Thyroid gland (tissue), 4 donors: ENCODE measurements around the gene TES. TPM values are rescaled to one million over a fixed set of nuclear protein-coding genes. Genes with fewer than 3 reads are reported as not detected.
A peak's percentile ranks its signal among the peaks of the same experiment; 100 is the strongest.
"Not testable (repeated sequence)": the region's sequence is repeated elsewhere in the genome, so short reads cannot be mapped to it uniquely, and the experiment has no call there.

Experiments used
- DNase-seq, 2 donors: peaks; one replicate each; pipeline ENCODE4 v3.0.0-alpha.2; 2019
- H3K27ac ChIP-seq, 3 donors: fragments of 200-600 bp; sonication (generic); 1 replicate in 2 of 3; 2 replicates in 1 of 3; pipeline ENCODE4 v1.5.1; 2016 to 2019; ENCODE audit warnings: mild to moderate bottlenecking in 1 of 3, moderate library complexity in 1 of 3
- H3K27me3 ChIP-seq: fragments of 200-600 bp; sonication (generic); one replicate; pipeline ENCODE4 v1.5.1; 2019
- H3K36me3 ChIP-seq, 2 donors: fragments of 200-600 bp; sonication (generic); one replicate each; pipeline ENCODE4 v1.5.1; 2016 to 2019
- H3K4me1 ChIP-seq, 2 donors: fragments of 200-600 bp; sonication (generic); one replicate each; pipeline ENCODE4 v1.5.1; 2017 to 2019
- H3K4me3 ChIP-seq, 3 donors: fragments of 200-600 bp; sonication (generic); replicated peaks in 1 of 3; 1 replicate in 2 of 3; 2 replicates in 1 of 3; pipeline ENCODE4 v1.5.1; 2016; ENCODE audit warnings: mild to moderate bottlenecking in 1 of 3
- H3K9me3 ChIP-seq: fragments of 200-600 bp; sonication (generic); one replicate; pipeline ENCODE4 v1.5.1; 2017
- POLR2A ChIP-seq, 2 donors: fragments of 450-650 bp; IDR thresholded peaks; one replicate each; pipeline ENCODE4 v1.6.1; 2017; ENCODE audit warnings: antibody characterized with exemption in 2 of 2, mild to moderate bottlenecking in 2 of 2, moderate library complexity in 1 of 2
- WGBS, 2 donors: methylation state at CpG; one replicate each; pipeline ENCODE4 v1.1.5; 2017; 5-methylcytosine and 5-hydroxymethylcytosine counted together
- intact Hi-C: fragments of 100-400 bp; cut with DNase I; formaldehyde crosslinking; loops from one replicate; pipeline ENCODE4 v1.15.1; 2023
- total RNA-seq, 4 donors: library from RNA; depleted of rRNA; stranded (reverse); fragments of >200 nt; gene quantifications; one replicate each; pipeline ENCODE4 v1.2.3, GENCODE V29; 2016
- TF ChIP-seq, protein P1 (sequence below), 6 experiments: fragments of 200-600 bp in 3 of 6; fragments of 450-650 bp in 3 of 6; sonication (generic) in 3 of 6; IDR thresholded peaks; one replicate each; pipeline ENCODE4 v1.5.1; 2016 to 2019; ENCODE audit warnings: antibody characterized with exemption in 6 of 6, mild to moderate bottlenecking in 2 of 6, inconsistent platforms in 1 of 6, moderate library complexity in 1 of 6

The TES gene
- total RNA-seq, 4 donors from 2014 or later = 148 to 177 (median 158) TPM

DNA sequence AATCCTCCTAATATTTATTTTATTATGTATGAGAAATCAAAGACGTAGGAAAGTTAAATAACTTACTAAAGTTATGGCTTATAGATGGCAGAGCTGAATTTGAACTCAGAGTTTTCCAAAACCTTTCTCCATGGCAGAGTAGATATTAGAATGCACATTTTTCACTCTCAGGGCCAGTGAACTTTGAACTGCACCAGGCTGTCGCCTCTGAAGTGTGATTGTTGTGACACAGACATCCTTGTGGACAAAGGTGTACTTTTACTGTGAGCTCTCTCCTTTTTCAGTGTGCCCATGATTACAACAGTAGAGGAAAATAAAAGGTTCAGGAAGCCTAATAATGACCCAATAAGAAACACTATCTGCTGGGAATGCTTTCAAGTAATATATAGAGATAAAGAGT lies 29.1 kb downstream of the TES start:
- Histone ChIP-seq H3K36me3 (no peaks in the 10 kb centered on the region), H3K9me3 (no peaks in the 10 kb centered on the region), H3K27me3 (no peaks in the 10 kb centered on the region), H3K27ac (peak overlapping the region in 1 of 3 donors; percentile 55), H3K4me1 (peaks cover 44 to 45% of the 10 kb centered on the region in 2 donors), H3K4me3 (no peak overlapping the region)
- intact Hi-C loops = no loop called here
- no peak for TF ChIP-seq POLR2A (IDR thresholded peaks at IDR 0.05)
- TF ChIP-seq, protein P1, sequence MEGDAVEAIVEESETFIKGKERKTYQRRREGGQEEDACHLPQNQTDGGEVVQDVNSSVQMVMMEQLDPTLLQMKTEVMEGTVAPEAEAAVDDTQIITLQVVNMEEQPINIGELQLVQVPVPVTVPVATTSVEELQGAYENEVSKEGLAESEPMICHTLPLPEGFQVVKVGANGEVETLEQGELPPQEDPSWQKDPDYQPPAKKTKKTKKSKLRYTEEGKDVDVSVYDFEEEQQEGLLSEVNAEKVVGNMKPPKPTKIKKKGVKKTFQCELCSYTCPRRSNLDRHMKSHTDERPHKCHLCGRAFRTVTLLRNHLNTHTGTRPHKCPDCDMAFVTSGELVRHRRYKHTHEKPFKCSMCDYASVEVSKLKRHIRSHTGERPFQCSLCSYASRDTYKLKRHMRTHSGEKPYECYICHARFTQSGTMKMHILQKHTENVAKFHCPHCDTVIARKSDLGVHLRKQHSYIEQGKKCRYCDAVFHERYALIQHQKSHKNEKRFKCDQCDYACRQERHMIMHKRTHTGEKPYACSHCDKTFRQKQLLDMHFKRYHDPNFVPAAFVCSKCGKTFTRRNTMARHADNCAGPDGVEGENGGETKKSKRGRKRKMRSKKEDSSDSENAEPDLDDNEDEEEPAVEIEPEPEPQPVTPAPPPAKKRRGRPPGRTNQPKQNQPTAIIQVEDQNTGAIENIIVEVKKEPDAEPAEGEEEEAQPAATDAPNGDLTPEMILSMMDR (IDR thresholded peaks at IDR 0.05) = no peak
- DNase-seq = peak in 1 of 2 donors; percentile 13
- WGBS, 2 donors = 81 to 84% methylated on average over 2 of the region's 2 CpGs

DNA sequence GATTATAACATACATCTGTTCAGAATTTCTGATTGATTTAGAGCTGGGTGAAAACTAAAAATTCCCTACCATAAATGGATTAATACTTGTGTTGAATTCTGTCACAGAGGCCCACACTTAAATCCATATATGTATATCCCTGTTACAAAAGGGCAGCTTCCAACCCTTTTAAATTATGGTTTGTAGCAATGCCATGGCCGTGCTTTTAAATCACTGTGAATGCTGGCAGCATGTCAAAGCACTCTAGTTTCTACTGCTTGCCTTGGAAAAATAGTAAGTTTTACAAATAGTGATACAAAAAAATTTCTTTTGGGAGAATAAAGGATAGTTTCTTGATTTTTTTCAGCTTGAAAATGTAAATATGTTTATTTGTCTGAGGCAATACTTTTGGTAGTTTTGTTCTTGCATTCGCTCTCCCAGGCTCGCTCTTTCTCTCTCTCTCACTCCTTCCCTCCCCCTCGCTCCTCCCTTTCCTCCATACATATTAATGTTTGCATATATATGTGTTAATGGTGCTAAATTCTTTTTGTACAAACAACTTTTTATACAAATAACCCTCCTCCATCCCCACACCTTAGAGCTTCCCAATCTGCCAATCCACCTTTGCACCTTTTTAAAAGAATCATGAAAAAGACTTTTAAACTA lies 29.8 kb downstream of the TES start:
- WGBS, 2 donors = 70 to 77% methylated on average over 4 of the region's 4 CpGs
- TF ChIP-seq, protein P1 (IDR thresholded peaks at IDR 0.05) = no peak
- no peak for TF ChIP-seq POLR2A (IDR thresholded peaks at IDR 0.05)
- Histone ChIP-seq H3K4me1 (peaks cover 42 to 45% of the 10 kb centered on the region in 2 donors), H3K27ac (peak overlapping the region in 1 of 3 donors; percentile 29), H3K36me3 (no peaks in the 10 kb centered on the region), H3K27me3 (no peaks in the 10 kb centered on the region), H3K9me3 (no peaks in the 10 kb centered on the region), H3K4me3 (no peak overlapping the region)
- peak; percentile 23 to 34 for DNase-seq
- intact Hi-C loops = no loop called here

DNA sequence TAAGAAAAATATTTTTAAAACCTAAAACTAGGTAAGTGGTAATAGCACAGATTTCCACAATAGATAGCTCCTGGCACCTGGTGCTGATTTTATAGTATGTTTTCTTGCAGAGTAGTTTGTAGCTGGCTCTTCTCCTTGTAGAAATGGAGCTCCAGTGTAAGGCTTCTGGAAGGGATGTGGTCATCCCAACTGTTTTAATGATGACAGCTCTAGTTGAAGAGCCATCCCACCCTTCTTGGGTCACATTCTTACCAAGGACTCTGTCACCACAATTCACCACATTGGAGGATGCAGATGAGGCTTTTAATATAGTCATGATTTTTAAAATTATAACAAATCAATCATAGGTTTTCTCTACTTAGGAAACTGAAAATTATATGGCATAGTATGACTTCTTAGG lies 31.0 kb downstream of the TES start:
- H3K27me3 ChIP-seq = no peaks in the 10 kb centered on the region
- intact Hi-C loops = no loop called here
- H3K27ac ChIP-seq = no peak overlapping the region
- H3K4me3 ChIP-seq = no peak overlapping the region
- H3K4me1 ChIP-seq = peaks cover 34 to 36% of the 10 kb centered on the region in 2 donors
- no peaks in the 10 kb centered on the region for H3K9me3 ChIP-seq
- no peak for TF ChIP-seq POLR2A (IDR thresholded peaks at IDR 0.05)
- TF ChIP-seq, protein P1 (IDR thresholded peaks at IDR 0.05) = no peak
- no peak for DNase-seq
- H3K36me3 ChIP-seq = no peaks in the 10 kb centered on the region

DNA sequence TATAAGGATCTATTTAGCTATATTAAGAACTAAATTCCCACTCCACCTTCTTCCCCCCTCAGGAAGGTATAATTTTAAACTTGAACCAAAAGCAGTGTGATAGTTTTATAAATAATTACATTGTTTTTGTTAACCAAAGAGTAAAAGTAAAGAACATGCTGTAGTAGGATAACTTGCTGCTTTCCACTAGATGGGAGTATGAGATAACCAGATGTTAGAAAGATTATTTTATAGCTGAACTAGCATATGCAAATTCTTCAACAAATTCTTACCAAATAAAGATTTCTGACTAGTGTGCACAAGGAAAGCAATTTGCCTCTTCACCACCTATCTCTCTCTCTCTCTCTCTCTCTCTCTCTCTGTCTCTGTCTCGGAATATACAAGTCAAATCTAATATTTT lies 31.8 kb downstream of the TES start:
- H3K4me1 ChIP-seq = peaks cover 25 to 27% of the 10 kb centered on the region in 2 donors
- intact Hi-C loops = no loop called here
- WGBS, 2 donors = 87 to 90% methylated on average over 1 of the region's 1 CpG
- no peak overlapping the region for H3K4me3 ChIP-seq
- H3K9me3 ChIP-seq = no peaks in the 10 kb centered on the region
- H3K27ac ChIP-seq = no peak overlapping the region
- H3K27me3 ChIP-seq = no peaks in the 10 kb centered on the region
- TF ChIP-seq POLR2A (IDR thresholded peaks at IDR 0.05) = no peak
- TF ChIP-seq, protein P1 (IDR thresholded peaks at IDR 0.05) = no peak
- no peaks in the 10 kb centered on the region for H3K36me3 ChIP-seq
- DNase-seq = no peak

DNA sequence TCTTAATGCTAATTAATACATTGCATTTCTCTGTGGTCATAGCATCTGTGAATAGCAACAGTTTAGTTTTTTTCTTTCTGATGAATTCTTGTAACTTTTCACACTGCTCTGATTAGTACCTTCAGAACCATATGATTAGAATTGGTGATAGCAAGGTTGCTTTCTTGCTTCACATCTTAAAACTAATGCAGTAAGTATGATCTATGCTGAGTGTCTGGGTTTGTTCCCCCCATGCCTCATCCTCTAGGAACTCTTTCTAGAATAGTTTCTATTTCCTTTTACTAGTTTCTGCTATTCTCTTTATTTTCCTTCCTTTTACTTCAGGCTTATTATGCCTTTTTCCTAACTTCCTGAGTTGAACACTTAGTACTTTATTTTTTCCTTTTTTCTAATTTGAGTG lies 32.4 kb downstream of the TES start:
- intact Hi-C loops = no loop called here
- no peak for TF ChIP-seq POLR2A (IDR thresholded peaks at IDR 0.05)
- TF ChIP-seq, protein P1 (IDR thresholded peaks at IDR 0.05) = no peak
- no peak overlapping the region for H3K27ac ChIP-seq

DNA sequence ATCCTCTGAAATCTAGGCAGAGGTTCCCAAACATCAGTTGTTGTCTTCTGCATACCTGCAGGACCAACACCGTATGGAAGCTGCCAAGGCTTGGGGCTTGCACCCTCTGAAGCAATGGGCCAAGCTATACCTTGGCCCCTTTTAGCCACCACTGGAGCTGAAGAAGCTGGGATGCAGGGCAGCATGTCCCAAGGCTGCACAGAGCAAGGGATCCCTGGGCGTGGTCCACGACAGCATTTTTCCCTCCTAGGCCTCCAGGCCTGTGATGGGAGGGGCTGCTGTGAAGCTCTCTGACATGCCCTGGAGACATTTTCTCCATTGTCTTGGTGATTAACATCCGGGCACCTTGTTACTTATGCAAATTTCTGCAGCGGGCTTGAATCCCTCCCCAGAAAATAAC lies 34.5 kb downstream of the TES start:
- intact Hi-C loops, H3K27me3 ChIP-seq, H3K4me1 ChIP-seq, H3K4me3 ChIP-seq, DNase-seq, H3K36me3 ChIP-seq, H3K27ac ChIP-seq, H3K9me3 ChIP-seq: not testable (repeated sequence)
- WGBS, 2 donors = 94 to 97% methylated on average over 5 of the region's 5 CpGs

More for the DNA sequence above, 32.4 kb downstream of the TES start:
- no peaks in the 10 kb centered on the region for H3K9me3 ChIP-seq
- no peaks in the 10 kb centered on the region for H3K36me3 ChIP-seq
- peaks cover 19 to 21% of the 10 kb centered on the region in 2 donors for H3K4me1 ChIP-seq
- DNase-seq = no peak
- H3K4me3 ChIP-seq = no peak overlapping the region
- H3K27me3 ChIP-seq = no peaks in the 10 kb centered on the region
